Measurements from ENCODE around the gene TCF25. TPM values are rescaled to one million over a fixed set of nuclear protein-coding genes. Genes with fewer than 3 reads are reported as not detected.

Gene TCF25
- total RNA-seq, 1 experiment from 2014 or later, result 79.6 TPM

- Histone ChIP-seq H2AFZ (ENCODE audit: low read length) (no peak overlapping the region), H3K79me2 (ENCODE audit: low read length) (no peaks in the 10 kb centered on the region), H3F3A (ENCODE audit: low read length, unreplicated experiment) (no peaks in the 10 kb centered on the region), H3K9me2 (replicated peaks; ENCODE audit: low read length) (no peaks in the 10 kb centered on the region), H3K27ac (ENCODE audit: low read length) (no peak overlapping the region), H3K4me2 (ENCODE audit: low read length) (no peak overlapping the region), H4K20me1 (ENCODE audit: low read length) (no peaks in the 10 kb centered on the region), H3K4me1 (ENCODE audit: insufficient read depth, low read length) (no peaks in the 10 kb centered on the region), H3K36me3 (ENCODE audit: low read depth, low read length) (no peaks in the 10 kb centered on the region), H3K4me3 (ENCODE audit: low read length) (no peak overlapping the region), H3K27me3 (ENCODE audit: low read length) (no peaks in the 10 kb centered on the region), H3K9me3 (ENCODE audit: low read length) (no peaks in the 10 kb centered on the region), H3K9ac (ENCODE audit: low read length) (no peak overlapping the region)
- CTCF ChIA-PET, result no interaction called here
- TF ChIP-seq EZH2 (IDR thresholded peaks at IDR 0.05; ENCODE audit: low read length, unreplicated experiment) (no peak), CTCF (conservative IDR thresholded peaks at IDR 0.05; ENCODE audit: low read depth, low read length) (no peak), EZH2phosphoT487 (IDR thresholded peaks at IDR 0.05; ENCODE audit: borderline replicate concordance, low read length) (no peak)
- intact Hi-C loops (cut with micrococcal nuclease), result no loop called here
- POLR2A ChIA-PET (ENCODE audit: unreplicated experiment), result no interaction called here
- ATAC-seq (no peak), DNase-seq (no peak)
- no TSS peak for BruUV-seq (replicated peaks)
Observed at GRCh38 chr16:89960966-89961365, 87.6 kb downstream of the TCF25 start.

Other genes with a start within 250 kb of the TCF25 start
- gene CHMP1A, start 215.9 kb upstream of the TCF25 start, total RNA-seq (2014; rRNA removed), result 108 and 133 TPM in 2 replicates
- gene SPATA33, start 215.8 kb upstream of the TCF25 start, total RNA-seq (2014; rRNA removed), result 7.9 and 10.1 TPM in 2 replicates
- 50.0 and 51.1 TPM in 2 replicates for gene CDK10, start 186.9 kb upstream of the TCF25 start, total RNA-seq (2014; rRNA removed)
- 12.2 and 21.5 TPM in 2 replicates for gene SPATA2L, start 171.9 kb upstream of the TCF25 start, total RNA-seq (2014; rRNA removed)
- gene VPS9D1, start 152.7 kb upstream of the TCF25 start, total RNA-seq (2014; rRNA removed), result 4.4 and 6.7 TPM in 2 replicates
- gene ZNF276, start 152.1 kb upstream of the TCF25 start, total RNA-seq (2014; rRNA removed), result 30.1 and 32.7 TPM in 2 replicates
- 45.0 and 62.9 TPM in 2 replicates for gene FANCA, start 56.9 kb upstream of the TCF25 start, total RNA-seq (2014; rRNA removed)
- gene SPIRE2, start 45.1 kb upstream of the TCF25 start, total RNA-seq (2014; rRNA removed), result 12.3 and 13.2 TPM in 2 replicates
- gene MC1R, start 45.3 kb downstream of the TCF25 start, total RNA-seq (2014; rRNA removed), result 4.2 and 6.1 TPM in 2 replicates
- 159 and 199 TPM in 2 replicates for gene TUBB3, start 49.8 kb downstream of the TCF25 start, total RNA-seq (2014; rRNA removed)
- gene DEF8, start 75.2 kb downstream of the TCF25 start, total RNA-seq (2014; rRNA removed), result 128 and 139 TPM in 2 replicates
- gene DBNDD1, start 145.9 kb downstream of the TCF25 start, total RNA-seq (2014; rRNA removed), result 19.2 and 21.1 TPM in 2 replicates
- not detected in 2 replicates for gene PRDM7, start 203.7 kb downstream of the TCF25 start, total RNA-seq (2014; rRNA removed)

Measured in PC-3 (cell line).